NCI-H82 treated with DMSO at 0.1 percent for 48 hours (cell line): ENCODE data around the gene AVP.

Experiments
- DNase-seq: peaks from one replicate; lab custom pipeline; 2025; ENCODE audit not compliant: unreplicated experiment; lab: John Stamatoyannopoulos, UW

AVP gene

DNA sequence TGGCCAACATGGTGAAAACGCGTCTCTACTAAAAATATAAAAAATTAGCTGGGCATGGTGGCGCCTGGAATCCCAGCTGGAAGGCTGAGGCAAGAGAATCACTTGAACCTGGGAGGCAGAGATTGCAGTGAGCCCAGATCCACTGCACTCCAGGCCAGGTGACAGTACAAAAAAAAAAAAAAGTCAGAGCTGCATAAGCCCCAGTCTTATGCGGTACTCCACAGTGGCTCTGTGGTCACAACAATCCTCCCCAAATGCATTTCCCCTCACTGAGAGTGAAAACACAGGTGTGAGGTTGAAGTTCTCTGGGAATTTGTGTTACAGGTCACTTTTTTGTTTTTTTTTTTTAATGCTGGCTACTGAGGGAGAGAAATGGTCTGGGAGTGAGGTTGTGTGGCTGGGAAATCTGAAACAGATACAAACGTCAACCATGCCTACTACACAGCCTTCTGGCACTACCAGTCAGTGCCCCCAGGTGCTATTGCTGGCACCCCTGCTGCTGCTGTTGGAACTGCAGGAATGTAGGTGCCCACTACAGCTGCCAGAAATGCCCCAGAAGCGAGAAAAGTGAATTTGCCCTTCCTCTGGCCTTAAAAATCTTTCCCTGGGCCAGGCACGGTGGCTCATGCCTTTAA lies 33.0 kb downstream of the AVP start:
- no peak for DNase-seq

GRCh38 chr20:3047486-3048419 lies 36.8 kb downstream of the AVP start:
- DNase-seq = no peak

DNA sequence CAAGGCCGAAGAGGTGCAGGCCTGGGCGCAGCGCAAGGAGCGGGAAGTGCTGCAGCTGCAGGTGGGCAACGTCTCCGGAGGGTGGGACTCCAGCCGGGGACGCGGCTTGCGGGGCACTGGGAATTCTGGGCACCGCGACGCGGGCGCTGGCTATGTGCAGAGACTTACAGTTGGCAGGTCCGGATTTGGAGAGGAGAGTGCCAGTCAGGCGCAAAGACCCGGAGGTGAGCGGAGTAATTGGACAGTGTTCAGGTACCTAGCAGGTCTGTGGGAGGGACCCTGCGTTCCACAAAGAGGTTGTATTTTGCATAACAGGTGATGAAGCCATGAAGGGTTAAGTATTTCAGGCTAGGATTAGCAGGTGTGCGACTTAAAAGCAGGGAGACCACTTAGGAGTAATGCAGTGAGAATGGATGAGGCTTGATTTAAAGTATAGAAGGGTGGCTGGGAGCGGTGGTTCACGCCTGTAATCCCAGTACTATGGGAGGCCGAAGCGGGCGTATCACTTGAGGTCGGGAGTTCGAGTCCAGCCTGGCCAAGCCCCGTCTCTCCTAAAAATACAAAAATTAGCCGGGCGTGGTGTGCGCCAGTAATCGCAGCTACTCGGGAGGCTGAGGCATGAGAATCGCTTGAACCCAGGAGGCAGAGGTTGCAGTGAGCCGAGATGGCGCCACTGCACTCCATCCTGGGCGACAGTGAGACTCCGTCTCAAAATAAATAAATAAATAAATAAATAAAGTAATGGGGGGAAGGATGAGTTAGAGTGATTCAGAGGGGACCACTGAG lies 37.7 kb downstream of the AVP start:
- DNase-seq = no peak

DNA sequence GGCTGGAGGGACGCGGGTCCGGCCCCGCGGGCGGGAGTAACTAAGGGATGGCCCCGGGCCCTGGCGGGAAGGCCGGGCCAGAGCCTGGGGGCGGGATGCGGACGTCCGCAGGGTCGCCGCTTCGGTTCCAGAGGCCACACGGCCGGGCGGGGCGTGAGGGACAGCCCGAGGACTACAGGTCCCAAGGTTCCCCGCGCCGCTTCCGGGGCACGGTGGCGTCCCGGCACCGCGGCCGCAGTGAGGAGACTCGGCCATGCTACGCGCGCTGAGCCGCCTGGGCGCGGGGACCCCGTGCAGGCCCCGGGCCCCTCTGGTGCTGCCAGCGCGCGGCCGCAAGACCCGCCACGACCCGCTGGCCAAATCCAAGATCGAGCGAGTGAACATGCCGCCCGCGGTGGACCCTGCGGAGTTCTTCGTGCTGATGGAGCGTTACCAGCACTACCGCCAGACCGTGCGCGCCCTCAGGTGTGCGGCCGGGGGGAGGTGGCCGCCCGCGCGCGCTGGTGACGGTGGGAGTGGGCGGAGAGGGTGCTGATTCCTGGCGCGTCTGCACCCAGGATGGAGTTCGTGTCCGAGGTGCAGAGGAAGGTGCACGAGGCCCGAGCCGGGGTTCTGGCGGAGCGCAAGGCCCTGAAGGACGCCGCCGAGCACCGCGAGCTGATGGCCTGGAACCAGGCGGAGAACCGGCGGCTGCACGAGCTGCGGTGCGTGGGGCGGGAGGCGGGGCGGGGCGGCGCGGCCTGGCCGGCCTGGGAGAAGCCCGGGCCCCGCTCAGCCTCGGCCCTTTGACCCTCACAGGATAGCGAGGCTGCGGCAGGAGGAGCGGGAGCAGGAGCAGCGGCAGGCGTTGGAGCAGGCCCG lies 38.5 kb downstream of the AVP start, which contains the start of gene MRPS26:
MRPS26 (plus strand) TSS at position 237 of the 861 bp plus-strand sequence; CDS start at position 254, 17 bp downstream.
- DNase-seq = peak; percentile 79

GRCh38 chr20:3045042-3045815 lies 39.3 kb downstream of the AVP start:
- DNase-seq = peak; percentile 79

DNA sequence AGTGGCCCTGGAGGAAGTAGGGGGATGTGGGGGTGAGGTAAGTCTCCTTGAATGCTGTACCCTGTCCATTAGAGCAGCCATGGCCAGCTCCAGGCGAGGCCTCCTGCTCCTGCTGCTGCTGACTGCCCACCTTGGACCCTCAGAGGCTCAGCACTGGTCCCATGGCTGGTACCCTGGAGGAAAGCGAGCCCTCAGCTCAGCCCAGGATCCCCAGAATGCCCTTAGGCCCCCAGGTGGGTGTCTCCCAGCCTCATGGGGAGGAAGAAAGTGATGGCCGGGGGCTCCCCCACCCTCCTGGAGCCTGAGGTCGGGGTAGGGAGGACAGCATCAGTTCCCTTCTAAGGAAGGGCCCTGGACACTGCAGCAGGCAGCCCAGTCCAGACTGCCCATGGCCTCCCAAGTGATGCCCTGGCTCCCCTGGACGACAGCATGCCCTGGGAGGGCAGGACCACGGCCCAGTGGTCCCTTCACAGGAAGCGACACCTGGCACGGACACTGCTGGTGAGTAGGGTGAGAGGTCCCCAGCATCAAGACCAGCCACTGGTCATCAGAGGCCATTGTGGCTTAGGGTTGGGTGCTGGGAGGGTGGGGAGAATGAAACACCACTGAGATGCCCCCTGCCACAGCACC lies 40.1 kb downstream of the AVP start:
- DNase-seq = no peak

- DNase-seq = no peak
Measured at GRCh38 chr20:3043322-3043721, 41.2 kb downstream of the AVP start, which contains the start of gene GNRH2. Gene GNRH2 (plus strand): TSS chr20:3043622. CDS start chr20:3044415, 793 bp downstream.

GRCh38 chr20:3042625-3043024 lies 41.9 kb downstream of the AVP start:
- no peak for DNase-seq

- DNase-seq = no peak
Measured at GRCh38 chr20:3041854-3042409, 42.6 kb downstream of the AVP start.

- DNase-seq = no peak
Measured at GRCh38 chr20:3040086-3040485, 44.4 kb downstream of the AVP start.

DNA sequence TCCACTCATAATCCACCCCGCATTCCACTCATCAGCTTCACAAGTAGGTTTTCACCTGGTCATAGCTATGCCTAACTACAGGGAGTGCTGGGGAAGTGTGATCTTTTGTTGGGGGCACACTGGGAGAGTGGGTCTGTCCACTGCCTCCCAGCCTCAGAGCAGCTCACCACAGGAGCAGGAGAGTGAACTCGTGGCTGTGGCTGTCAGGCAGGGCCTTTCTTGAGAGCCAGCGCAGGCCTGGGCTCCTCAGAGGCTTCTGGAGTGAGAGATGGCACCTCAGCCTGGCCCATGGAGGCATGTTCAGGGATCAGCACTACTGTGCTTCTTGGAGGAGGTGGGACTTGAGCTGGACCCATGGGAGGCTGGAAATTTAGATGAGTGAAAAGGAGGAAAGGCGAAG lies 45.1 kb downstream of the AVP start:
- no peak for DNase-seq

DNA sequence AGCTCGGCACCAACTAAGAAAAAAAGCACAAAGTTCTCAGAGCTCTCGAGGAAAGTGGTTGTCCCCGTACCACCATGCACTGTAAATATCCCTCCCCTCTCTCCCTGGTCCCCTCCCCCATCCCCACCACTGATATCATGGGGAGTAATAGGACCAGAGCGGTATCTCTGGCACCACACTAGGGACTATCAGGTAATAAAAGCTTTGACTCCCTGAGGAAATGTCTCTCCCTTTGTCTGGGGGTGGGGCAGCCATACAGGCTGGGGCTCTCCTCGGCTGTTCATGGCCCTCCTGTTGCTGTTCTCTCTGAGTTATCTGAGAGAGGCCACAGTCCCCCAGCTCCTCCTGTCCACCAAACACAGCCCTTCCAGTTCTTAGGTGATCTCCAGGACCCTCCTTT lies 46.1 kb downstream of the AVP start:
- no peak for DNase-seq

DNA sequence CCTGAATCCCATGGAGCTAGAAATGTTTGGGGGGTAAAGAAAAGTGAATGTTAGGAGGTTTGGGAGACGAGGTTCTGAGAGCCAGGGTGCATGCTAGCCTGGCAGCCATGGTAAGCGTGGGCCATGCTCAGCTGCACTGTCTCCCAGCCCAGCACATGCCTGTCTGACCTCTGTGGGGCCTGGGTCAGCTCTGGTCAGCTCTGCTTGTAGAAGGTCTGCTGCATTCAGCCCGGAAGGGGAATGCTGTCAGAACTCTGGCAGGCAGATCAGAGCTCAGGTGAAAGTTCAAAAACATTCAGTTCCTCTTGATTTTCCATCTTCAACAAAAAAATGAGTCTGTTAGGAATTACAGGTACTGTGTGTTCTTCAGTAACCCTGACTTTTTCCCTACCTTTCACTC lies 46.9 kb downstream of the AVP start:
- no peak for DNase-seq

DNA sequence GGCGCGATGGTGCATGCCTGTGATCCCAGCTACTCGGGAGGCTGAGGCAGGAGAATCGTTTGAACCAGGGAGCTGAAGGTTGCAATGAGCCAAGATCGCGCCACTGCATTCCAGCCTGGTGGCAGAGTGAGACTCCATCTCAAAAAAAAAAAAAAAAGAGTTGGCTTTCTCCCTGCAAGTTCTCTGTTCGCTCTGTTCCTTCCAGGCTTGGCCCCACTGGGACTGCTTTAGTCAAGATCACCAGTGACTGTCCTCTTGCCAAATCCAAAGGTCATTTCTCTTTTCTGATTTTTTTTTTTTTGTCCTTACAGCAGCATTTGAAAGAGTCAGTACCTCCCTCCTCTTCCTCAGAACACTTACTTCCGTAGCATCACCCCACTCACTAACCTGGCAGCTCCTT lies 51.9 kb downstream of the AVP start:
- no peak for DNase-seq
